Muscle layer of colon (tissue), 2 donors: ENCODE measurements around the gene PDE6H.

ENCODE experiments used
- H3K27ac ChIP-seq: one replicate; pipeline ENCODE4 v1.7.0; 2013; ENCODE audit warnings: low read depth, mild to moderate bottlenecking, low read length, moderate library complexity
- H3K27me3 ChIP-seq, 2 donors: one replicate each; pipeline ENCODE4 v1.7.0; 2013; ENCODE audit warnings: low read length in 2 of 2, mild to moderate bottlenecking in 2 of 2; ENCODE audit not compliant: insufficient read depth in 2 of 2, control insufficient read depth in 1 of 2
- H3K36me3 ChIP-seq: one replicate; pipeline ENCODE4 v1.7.0; 2013; ENCODE audit warnings: mild to moderate bottlenecking, low read length; ENCODE audit not compliant: insufficient read depth
- H3K4me1 ChIP-seq: one replicate; pipeline ENCODE4 v1.7.0; 2013; ENCODE audit warnings: mild to moderate bottlenecking, low read length; ENCODE audit not compliant: insufficient read depth
- H3K4me3 ChIP-seq, 2 donors: one replicate each; pipeline ENCODE4 v1.7.0; 2013; ENCODE audit warnings: low read length in 2 of 2, low read depth in 1 of 2, mild to moderate bottlenecking in 1 of 2, moderate library complexity in 1 of 2
- H3K9ac ChIP-seq: one replicate; pipeline ENCODE4 v1.7.0; 2013; ENCODE audit warnings: low read length
- H3K9me3 ChIP-seq: one replicate; pipeline ENCODE4 v1.7.0; 2013; ENCODE audit warnings: mild to moderate bottlenecking, low read length
- donor health status: abdominal sarcoma.
- donor health status: Adenocarcinoma of cecum.

The PDE6H gene

GRCh38 chr12:14976658-14977057 is 3.8 kb downstream of the PDE6H start:
- Histone ChIP-seq H3K4me3 (no peak overlapping the region), H3K4me1 (no peaks in the 10 kb centered on the region), H3K36me3 (no peaks in the 10 kb centered on the region), H3K9me3 (no peaks in the 10 kb centered on the region), H3K27me3 (no peaks in the 10 kb centered on the region), H3K27ac (no peak overlapping the region), H3K9ac (no peak overlapping the region)

- Histone ChIP-seq H3K27me3 (no peaks in the 10 kb centered on the region), H3K9me3 (no peaks in the 10 kb centered on the region), H3K36me3 (no peaks in the 10 kb centered on the region), H3K4me1 (no peaks in the 10 kb centered on the region), H3K27ac (no peak overlapping the region), H3K4me3 (no peak overlapping the region), H3K9ac (no peak overlapping the region)
These were observed 6.6 kb downstream of the PDE6H start for GRCh38 chr12:14979468-14979867.

- Histone ChIP-seq H3K27ac (no peak overlapping the region), H3K27me3 (no peaks in the 10 kb centered on the region), H3K9me3 (no peaks in the 10 kb centered on the region), H3K4me3 (no peak overlapping the region), H3K36me3 (no peaks in the 10 kb centered on the region), H3K9ac (no peak overlapping the region), H3K4me1 (no peaks in the 10 kb centered on the region)
These were observed 8.2 kb downstream of the PDE6H start for GRCh38 chr12:14981049-14981448.

GRCh38 chr12:14982562-14982961 is 9.7 kb downstream of the PDE6H start:
- Histone ChIP-seq H3K9ac (no peak overlapping the region), H3K27me3 (no peaks in the 10 kb centered on the region), H3K4me1 (no peaks in the 10 kb centered on the region), H3K36me3 (no peaks in the 10 kb centered on the region), H3K9me3 (no peaks in the 10 kb centered on the region), H3K4me3 (no peak overlapping the region), H3K27ac (no peak overlapping the region)

- no peaks in the 10 kb centered on the region for H3K36me3 ChIP-seq
- H3K9me3 ChIP-seq = no peaks in the 10 kb centered on the region
- no peak overlapping the region for H3K27ac ChIP-seq
- no peak overlapping the region for H3K4me3 ChIP-seq
- H3K9ac ChIP-seq = no peak overlapping the region
- H3K27me3 ChIP-seq = no peaks in the 10 kb centered on the region
- H3K4me1 ChIP-seq = no peaks in the 10 kb centered on the region
These were observed 10.1 kb downstream of the PDE6H start for GRCh38 chr12:14982991-14983390.

GRCh38 chr12:14984036-14984435 is 11.2 kb downstream of the PDE6H start:
- Histone ChIP-seq H3K9ac (no peak overlapping the region), H3K9me3 (no peaks in the 10 kb centered on the region), H3K4me3 (no peak overlapping the region), H3K27me3 (no peaks in the 10 kb centered on the region), H3K36me3 (no peaks in the 10 kb centered on the region), H3K4me1 (no peaks in the 10 kb centered on the region), H3K27ac (no peak overlapping the region)

GRCh38 chr12:14984766-14985285 is 12.0 kb downstream of the PDE6H start:
- H3K4me3 ChIP-seq = no peak overlapping the region
- H3K27ac ChIP-seq = no peak overlapping the region
- no peaks in the 10 kb centered on the region for H3K4me1 ChIP-seq
- no peak overlapping the region for H3K9ac ChIP-seq
- H3K36me3 ChIP-seq = no peaks in the 10 kb centered on the region
- H3K27me3 ChIP-seq = no peaks in the 10 kb centered on the region
- H3K9me3 ChIP-seq = no peaks in the 10 kb centered on the region

- H3K36me3 ChIP-seq = no peaks in the 10 kb centered on the region
- H3K4me3 ChIP-seq = no peak overlapping the region
- no peak overlapping the region for H3K27ac ChIP-seq
- H3K27me3 ChIP-seq = no peaks in the 10 kb centered on the region
- no peak overlapping the region for H3K9ac ChIP-seq
- no peaks in the 10 kb centered on the region for H3K4me1 ChIP-seq
- H3K9me3 ChIP-seq = no peaks in the 10 kb centered on the region
These were observed 13.6 kb downstream of the PDE6H start for GRCh38 chr12:14986449-14986848.

GRCh38 chr12:14988035-14988434 is 15.2 kb downstream of the PDE6H start:
- Histone ChIP-seq H3K4me3 (no peak overlapping the region), H3K36me3 (no peaks in the 10 kb centered on the region), H3K4me1 (no peaks in the 10 kb centered on the region), H3K27ac (no peak overlapping the region), H3K27me3 (no peaks in the 10 kb centered on the region), H3K9ac (no peak overlapping the region), H3K9me3 (no peaks in the 10 kb centered on the region)

- Histone ChIP-seq H3K4me3 (no peak overlapping the region), H3K27ac (no peak overlapping the region), H3K4me1 (no peaks in the 10 kb centered on the region), H3K27me3 (no peaks in the 10 kb centered on the region), H3K9ac (no peak overlapping the region), H3K36me3 (no peaks in the 10 kb centered on the region), H3K9me3 (no peaks in the 10 kb centered on the region)
These were observed 16.9 kb downstream of the PDE6H start for GRCh38 chr12:14989790-14990189.

GRCh38 chr12:14991069-14991468 is 18.2 kb downstream of the PDE6H start:
- Histone ChIP-seq H3K27ac (no peak overlapping the region), H3K9me3 (no peaks in the 10 kb centered on the region), H3K36me3 (no peaks in the 10 kb centered on the region), H3K4me1 (peaks cover 6% of the 10 kb centered on the region), H3K27me3 (no peaks in the 10 kb centered on the region), H3K9ac (no peak overlapping the region), H3K4me3 (no peak overlapping the region)

GRCh38 chr12:14992673-14993072 is 19.8 kb downstream of the PDE6H start:
- Histone ChIP-seq H3K4me1 (peaks cover 6% of the 10 kb centered on the region), H3K27me3 (no peaks in the 10 kb centered on the region), H3K4me3 (no peak overlapping the region), H3K9me3 (no peaks in the 10 kb centered on the region), H3K36me3 (no peaks in the 10 kb centered on the region), H3K27ac (no peak overlapping the region), H3K9ac (no peak overlapping the region)
